ENCODE data around the gene RPS19BP1. TPM values are rescaled to one million over a fixed set of nuclear protein-coding genes. Genes with fewer than 3 reads are reported as not detected.

RPS19BP1 gene
- total RNA-seq, 1 experiment from 2014 or later = 85.8 TPM

GRCh38 chr22:39567135-39567946 is 34.8 kb upstream of the RPS19BP1 start:
- POLR2A ChIA-PET = no interaction called here
- no peak for DNase-seq
- no peaks in the 10 kb centered on the region for H3K27me3 ChIP-seq (replicated peaks; ENCODE audit: control insufficient read depth, insufficient read depth, low read length)
- CTCF ChIA-PET = interaction anchor here (0.5 kb wide), 1 partner anchor 362 kb away, joined by 3 read pairs; no protein-coding TSS in a partner anchor
- no peak overlapping the region for H3K4me3 ChIP-seq (ENCODE audit: low read depth, low read length)
- no peaks in the 10 kb centered on the region for H3K4me1 ChIP-seq
- no peaks in the 10 kb centered on the region for H3K27me3 Mint-ChIP-seq (ENCODE audit: insufficient read depth, unreplicated experiment)
- no peaks in the 10 kb centered on the region for H3K36me3 Mint-ChIP-seq (ENCODE audit: insufficient read depth, unreplicated experiment)
- no peak overlapping the region for H3K27ac Mint-ChIP-seq (ENCODE audit: unreplicated experiment)
- intact Hi-C loops (cut with micrococcal nuclease; ENCODE audit: unreplicated experiment) = no loop called here
- no peak overlapping the region for H3K4me3 Mint-ChIP-seq (ENCODE audit: unreplicated experiment)
- H3K4me1 Mint-ChIP-seq (ENCODE audit: low read depth, unreplicated experiment) = no peaks in the 10 kb centered on the region
- no TSS peak for BruUV-seq (replicated peaks)
- TF ChIP-seq, protein P1, sequence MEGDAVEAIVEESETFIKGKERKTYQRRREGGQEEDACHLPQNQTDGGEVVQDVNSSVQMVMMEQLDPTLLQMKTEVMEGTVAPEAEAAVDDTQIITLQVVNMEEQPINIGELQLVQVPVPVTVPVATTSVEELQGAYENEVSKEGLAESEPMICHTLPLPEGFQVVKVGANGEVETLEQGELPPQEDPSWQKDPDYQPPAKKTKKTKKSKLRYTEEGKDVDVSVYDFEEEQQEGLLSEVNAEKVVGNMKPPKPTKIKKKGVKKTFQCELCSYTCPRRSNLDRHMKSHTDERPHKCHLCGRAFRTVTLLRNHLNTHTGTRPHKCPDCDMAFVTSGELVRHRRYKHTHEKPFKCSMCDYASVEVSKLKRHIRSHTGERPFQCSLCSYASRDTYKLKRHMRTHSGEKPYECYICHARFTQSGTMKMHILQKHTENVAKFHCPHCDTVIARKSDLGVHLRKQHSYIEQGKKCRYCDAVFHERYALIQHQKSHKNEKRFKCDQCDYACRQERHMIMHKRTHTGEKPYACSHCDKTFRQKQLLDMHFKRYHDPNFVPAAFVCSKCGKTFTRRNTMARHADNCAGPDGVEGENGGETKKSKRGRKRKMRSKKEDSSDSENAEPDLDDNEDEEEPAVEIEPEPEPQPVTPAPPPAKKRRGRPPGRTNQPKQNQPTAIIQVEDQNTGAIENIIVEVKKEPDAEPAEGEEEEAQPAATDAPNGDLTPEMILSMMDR (IDR thresholded peaks at IDR 0.05; ENCODE audit: insufficient read depth in 1 of 2, low read depth in 1 of 2, low read length in 1 of 2, severe bottlenecking in 1 of 2, unreplicated experiment in 1 of 2) = no peak
- peaks cover 11% of the 10 kb centered on the region for H3K9me3 Mint-ChIP-seq (ENCODE audit: unreplicated experiment)
- H3K36me3 ChIP-seq (ENCODE audit: control insufficient read depth, insufficient read depth, low read length) = no peaks in the 10 kb centered on the region
- no peaks in the 10 kb centered on the region for H3K9me3 ChIP-seq

DNA sequence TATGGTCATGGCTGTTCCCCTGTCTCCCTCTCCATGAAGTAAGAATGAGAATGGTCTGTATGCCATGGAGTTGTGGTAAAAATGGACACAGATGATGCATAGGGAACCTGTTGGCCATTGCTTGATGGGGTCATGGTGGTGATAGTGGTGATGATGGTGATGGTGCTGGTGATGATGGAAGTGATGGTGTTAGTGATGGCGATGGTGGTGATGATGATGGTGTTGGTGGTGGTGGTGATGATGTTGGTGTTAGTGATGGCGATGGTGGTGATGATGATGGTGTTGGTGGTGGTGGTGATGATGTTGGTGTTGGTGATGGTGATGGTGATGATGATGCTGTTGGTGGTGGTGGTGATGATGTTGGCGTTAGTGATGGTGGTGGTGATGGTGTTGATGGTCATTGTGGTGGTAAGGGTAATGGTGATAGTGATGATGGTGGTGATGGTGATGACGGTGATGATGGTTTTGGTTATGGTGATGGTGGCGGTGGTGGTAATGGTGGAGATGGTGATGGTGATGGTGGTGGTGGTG is 32.9 kb upstream of the RPS19BP1 start:
- Mint-ChIP-seq H3K4me3 (ENCODE audit: unreplicated experiment) (no peak overlapping the region), H3K9me3 (ENCODE audit: unreplicated experiment) (peaks cover 11% of the 10 kb centered on the region), H3K36me3 (ENCODE audit: insufficient read depth, unreplicated experiment) (no peaks in the 10 kb centered on the region), H3K27ac (ENCODE audit: unreplicated experiment) (no peak overlapping the region), H3K27me3 (ENCODE audit: insufficient read depth, unreplicated experiment) (no peaks in the 10 kb centered on the region), H3K4me1 (ENCODE audit: low read depth, unreplicated experiment) (no peaks in the 10 kb centered on the region)
- TF ChIP-seq, protein P1 (IDR thresholded peaks at IDR 0.05; ENCODE audit: insufficient read depth in 1 of 2, low read depth in 1 of 2, low read length in 1 of 2, severe bottlenecking in 1 of 2, unreplicated experiment in 1 of 2) = no peak
- intact Hi-C loops (cut with micrococcal nuclease; ENCODE audit: unreplicated experiment) = no loop called here
- POLR2A ChIA-PET = no interaction called here
- H3K4me1 ChIP-seq = no peaks in the 10 kb centered on the region
- CTCF ChIA-PET = no interaction called here
- H3K36me3 ChIP-seq (ENCODE audit: control insufficient read depth, insufficient read depth, low read length) = no peaks in the 10 kb centered on the region
- BruUV-seq (replicated peaks) = no TSS peak
- no peak for DNase-seq
- no peak overlapping the region for H3K4me3 ChIP-seq (ENCODE audit: low read depth, low read length)
- no peaks in the 10 kb centered on the region for H3K9me3 ChIP-seq
- peaks cover 2% of the 10 kb centered on the region; the same call in 1 of the 2 replicates for H3K27me3 ChIP-seq (replicated peaks; ENCODE audit: control insufficient read depth, insufficient read depth, low read length)

- Histone ChIP-seq H3K9me3 (no peaks in the 10 kb centered on the region), H3K27me3 (replicated peaks; ENCODE audit: control insufficient read depth, insufficient read depth, low read length) (peaks cover 2% of the 10 kb centered on the region; the same call in 1 of the 2 replicates), H3K4me1 (no peaks in the 10 kb centered on the region), H3K4me3 (ENCODE audit: low read depth, low read length) (no peak overlapping the region), H3K36me3 (ENCODE audit: control insufficient read depth, insufficient read depth, low read length) (no peaks in the 10 kb centered on the region)
- ChIA-PET POLR2A (no interaction called here), CTCF (no interaction called here)
- DNase-seq = no peak
- Mint-ChIP-seq H3K4me1 (ENCODE audit: low read depth, unreplicated experiment) (no peaks in the 10 kb centered on the region), H3K27me3 (ENCODE audit: insufficient read depth, unreplicated experiment) (no peaks in the 10 kb centered on the region), H3K36me3 (ENCODE audit: insufficient read depth, unreplicated experiment) (no peaks in the 10 kb centered on the region), H3K9me3 (ENCODE audit: unreplicated experiment) (peaks cover 11% of the 10 kb centered on the region), H3K4me3 (ENCODE audit: unreplicated experiment) (no peak overlapping the region), H3K27ac (ENCODE audit: unreplicated experiment) (no peak overlapping the region)
- no TSS peak for BruUV-seq (replicated peaks)
- TF ChIP-seq, protein P1 (IDR thresholded peaks at IDR 0.05; ENCODE audit: insufficient read depth in 1 of 2, low read depth in 1 of 2, low read length in 1 of 2, severe bottlenecking in 1 of 2, unreplicated experiment in 1 of 2) = no peak
- intact Hi-C loops (cut with micrococcal nuclease; ENCODE audit: unreplicated experiment) = no loop called here
Observed at GRCh38 chr22:39563571-39564428, 31.3 kb upstream of the RPS19BP1 start.
